Measurements from ENCODE around the gene ECHDC1.
A peak's percentile ranks its signal among the peaks of the same experiment; 100 is the strongest.
"Not testable (repeated sequence)": the region's sequence is repeated elsewhere in the genome, so short reads cannot be mapped to it uniquely, and the experiment has no call there.

Gene ECHDC1, protein sequence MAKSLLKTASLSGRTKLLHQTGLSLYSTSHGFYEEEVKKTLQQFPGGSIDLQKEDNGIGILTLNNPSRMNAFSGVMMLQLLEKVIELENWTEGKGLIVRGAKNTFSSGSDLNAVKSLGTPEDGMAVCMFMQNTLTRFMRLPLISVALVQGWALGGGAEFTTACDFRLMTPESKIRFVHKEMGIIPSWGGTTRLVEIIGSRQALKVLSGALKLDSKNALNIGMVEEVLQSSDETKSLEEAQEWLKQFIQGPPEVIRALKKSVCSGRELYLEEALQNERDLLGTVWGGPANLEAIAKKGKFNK

DNA sequence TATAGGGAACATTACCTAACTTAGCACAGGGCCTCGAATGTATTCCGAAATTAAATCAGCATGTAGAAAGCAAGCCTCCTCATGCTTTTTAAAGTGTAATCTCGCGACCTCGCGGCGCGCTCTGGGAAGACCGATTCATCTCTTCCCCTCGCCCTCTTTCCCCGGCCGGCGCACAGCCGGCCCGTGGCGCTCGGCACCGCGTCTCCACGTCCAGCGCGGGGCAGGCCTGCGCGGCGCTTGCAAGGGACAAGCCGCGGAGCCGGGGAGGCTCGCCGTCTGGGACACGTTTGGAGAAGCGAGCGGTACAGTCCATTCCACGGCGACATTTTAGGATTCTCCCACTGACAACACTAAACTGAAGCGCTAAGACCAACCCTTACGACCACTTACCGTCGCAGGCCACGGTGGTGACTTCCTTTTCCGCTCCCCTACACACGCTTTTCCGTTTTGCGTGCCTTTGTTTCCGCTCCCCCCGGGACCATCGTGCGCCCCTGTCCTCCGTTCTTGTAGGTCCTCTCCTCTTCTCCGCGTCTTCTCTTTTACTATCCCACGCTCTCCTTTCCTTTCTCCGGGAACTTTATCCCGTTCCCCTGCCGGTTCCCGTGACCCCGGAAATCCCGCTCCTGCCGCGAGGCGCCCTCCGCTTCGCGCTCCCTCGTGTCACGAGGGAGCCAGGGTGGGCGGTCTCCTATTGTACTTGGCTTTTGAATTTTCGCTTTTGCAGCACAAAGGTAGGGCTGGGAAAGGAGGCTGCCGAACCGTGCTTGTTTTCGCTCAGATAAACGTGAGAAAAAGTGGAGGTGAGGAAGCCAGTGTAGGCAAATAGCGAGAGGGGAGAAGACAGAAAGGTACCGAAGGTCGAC is at the start of gene ECHDC1:
Gene ECHDC1, minus strand, starts transcription at position 664 of the 863 bp plus-strand sequence. CDS start 12,581 bp downstream, outside the sequence.
- peak; percentile 82 to 89 for DNase-seq

DNA sequence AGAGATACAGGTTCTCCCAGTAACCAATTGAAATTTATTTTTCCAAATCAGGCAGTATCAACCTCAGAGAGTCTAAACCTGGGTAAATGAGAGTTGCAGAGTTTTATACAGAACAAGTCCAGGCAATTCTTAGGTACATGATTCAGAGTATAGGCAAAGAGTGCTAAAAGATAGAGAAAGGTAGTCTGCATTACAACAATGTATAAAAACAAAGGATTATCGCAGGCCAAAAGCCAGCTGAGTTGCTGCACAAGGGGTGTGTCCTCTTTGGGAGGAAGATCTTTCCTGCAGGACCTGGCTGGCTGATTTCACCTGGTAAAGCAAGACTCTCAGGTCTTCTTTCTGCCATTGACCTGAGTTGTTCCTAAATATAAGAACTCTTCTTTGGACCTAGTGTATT is 48.9 kb upstream of the ECHDC1 start:
- no peak for DNase-seq

DNA sequence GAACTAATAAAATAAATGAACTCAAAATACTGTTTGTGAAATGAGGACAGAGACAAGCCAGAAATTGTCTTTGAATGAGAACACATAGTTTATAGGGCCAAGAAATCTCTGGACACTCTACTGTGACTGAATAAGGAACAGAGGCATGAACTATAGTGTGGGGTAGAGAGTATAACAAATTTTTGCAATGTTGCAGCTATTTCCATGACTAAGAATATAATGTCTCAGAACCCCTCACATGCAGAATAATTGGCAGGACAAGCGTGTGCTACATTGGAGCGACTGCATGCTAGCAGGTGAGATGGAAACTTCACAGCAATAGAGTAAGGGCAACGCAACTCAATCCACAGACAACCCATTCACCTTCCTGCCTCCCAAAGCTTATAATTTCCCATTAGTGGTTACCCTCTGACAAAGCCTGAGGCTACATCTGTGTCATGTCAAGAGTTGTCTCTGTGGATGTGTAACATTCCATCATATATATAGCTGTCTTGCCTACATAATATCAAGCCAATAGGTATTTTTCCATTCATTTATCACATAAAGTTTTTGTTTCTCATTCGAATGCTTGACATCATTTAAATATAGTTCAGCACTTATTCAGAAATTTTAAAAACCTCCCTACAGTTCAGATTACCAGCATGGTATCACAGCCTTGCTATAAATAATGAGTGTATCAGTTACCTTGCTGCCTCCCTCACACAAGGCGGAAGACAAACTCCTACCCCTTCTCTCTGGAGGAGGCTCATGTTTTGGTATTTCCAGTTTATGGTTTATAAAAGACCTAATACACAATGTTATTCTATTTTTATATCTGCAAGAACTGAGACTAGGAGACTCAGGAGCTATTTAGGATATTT is 47.9 kb upstream of the ECHDC1 start:
- DNase-seq = no peak

DNA sequence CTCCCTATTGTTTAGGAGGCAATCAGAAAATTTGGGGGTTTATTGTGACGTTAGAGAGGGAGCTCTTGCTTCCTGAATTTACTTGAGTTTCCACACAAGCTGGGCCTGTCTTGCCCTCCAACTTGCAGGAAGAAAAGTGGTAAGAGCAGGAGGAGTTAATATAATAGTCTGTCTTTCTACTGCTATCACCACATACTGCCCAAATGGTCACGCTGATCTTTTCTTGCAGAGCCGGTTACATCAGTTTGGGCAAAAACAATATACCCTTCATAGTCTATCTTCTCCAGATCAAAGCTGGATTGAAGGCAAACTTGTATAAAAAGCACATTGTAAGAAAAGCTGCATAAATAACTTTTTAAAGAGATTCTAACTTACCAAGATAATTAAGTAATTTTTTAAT is 46.3 kb upstream of the ECHDC1 start:
- no peak for DNase-seq

DNA sequence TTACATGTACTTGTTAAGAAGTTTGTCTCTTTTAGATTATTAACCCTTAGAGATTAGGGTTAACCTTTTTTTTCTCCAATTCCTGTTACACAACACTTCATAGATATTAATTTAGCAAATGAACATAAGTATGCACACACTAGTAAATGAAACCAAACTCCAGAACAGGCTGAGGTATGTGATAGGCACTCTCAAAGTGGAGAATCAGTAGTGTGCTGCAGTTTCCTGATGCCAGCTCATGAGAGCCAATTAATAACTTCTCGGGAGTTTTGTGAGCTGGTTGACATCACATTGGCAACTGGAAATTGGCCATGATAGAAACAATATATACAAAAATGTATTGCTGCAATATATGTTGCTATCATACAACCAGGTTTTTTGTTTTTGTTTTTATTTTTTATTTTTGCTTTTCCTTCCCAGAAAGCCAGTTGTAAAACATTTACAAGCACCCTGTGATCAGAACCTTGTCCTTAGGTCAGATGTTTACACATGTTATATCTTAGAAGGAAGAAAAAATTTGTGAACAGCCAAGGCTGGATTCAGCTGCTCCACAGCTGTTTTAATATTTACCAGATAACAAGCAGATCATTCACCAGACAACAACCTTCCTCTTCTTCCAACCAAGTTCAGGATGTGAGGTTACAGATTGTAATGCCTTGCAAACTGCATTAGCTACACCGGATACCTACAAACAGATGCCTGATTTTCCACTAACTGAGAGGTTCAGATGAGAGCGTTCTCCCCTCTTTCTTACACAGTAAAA is 42.4 kb upstream of the ECHDC1 start:
- no peak for DNase-seq

DNA sequence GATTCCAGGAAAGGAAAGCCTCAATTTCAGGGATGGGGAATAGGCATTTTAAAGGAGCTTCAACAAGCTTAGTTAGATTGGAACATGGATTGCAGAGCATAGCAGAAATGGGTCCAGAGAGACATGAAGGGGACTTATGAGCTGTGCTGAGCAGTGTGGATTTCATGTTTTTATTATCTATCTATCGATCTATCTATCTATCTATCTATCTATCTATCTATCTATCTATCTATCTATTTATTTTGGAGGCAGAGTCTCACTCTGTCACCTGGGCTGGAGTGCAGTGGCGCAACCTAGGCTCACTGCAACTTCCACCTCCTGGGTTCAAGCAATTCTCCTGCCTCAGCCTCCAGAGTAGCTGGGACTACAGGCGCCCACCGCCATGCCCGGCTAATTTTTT is 41.4 kb upstream of the ECHDC1 start:
- not testable (repeated sequence) for DNase-seq

DNA sequence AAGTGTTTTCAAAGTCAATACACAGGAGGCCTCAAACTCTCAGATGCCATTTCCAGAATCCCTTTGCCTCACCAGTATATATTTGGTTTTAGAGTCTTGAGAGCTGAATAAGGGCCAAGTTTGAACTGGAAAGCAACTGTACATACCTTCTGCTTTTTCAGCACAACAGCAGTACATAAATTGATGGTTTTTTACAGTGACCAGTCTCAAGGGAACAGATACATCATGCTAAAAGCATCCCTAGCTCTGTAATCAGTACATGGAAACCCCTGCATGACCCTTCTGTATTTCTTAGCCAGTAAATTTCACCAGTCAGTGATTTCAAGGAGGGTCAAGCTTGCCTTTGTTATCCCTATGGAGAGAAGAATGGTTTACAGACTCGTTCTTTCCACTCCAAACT is 40.6 kb upstream of the ECHDC1 start:
- DNase-seq = no peak

DNA sequence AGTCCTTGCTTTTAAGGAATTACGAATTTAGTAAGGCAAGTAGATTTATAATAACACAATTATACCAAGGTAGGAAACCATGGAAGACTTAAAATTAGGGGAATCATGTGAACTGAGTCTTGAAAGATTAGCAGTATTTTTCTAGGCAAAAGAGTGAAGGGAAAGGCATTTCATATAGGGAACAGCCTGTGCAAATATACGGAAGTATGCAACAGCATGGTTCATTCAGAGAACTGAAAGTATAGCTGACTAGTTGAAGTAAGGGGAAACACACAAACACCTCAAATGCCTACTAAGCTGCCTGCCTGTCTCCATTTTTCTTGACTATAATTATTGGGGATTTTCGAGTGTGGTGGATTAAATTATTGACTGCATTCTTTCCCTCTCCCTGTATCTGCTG is 39.0 kb upstream of the ECHDC1 start:
- DNase-seq = no peak

DNA sequence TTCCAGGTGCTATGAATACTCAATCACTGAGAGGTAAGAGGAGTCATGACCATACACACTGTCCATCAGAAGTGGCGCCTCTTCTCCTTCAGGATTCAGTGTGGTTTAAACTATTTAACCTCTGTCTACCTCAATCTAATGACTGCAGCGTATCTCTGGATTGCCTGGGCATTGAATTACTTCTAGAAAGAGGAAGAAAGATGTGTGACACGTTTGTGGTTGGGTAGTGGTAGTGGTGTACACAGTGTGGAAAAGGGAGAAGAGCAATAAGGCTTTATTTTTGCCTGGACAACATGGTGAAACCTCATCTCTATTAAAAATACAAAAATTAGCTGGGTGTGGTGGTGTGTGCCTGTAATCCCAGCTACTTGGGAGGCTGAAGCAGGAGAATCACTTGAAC is 38.0 kb upstream of the ECHDC1 start:
- DNase-seq = no peak

DNA sequence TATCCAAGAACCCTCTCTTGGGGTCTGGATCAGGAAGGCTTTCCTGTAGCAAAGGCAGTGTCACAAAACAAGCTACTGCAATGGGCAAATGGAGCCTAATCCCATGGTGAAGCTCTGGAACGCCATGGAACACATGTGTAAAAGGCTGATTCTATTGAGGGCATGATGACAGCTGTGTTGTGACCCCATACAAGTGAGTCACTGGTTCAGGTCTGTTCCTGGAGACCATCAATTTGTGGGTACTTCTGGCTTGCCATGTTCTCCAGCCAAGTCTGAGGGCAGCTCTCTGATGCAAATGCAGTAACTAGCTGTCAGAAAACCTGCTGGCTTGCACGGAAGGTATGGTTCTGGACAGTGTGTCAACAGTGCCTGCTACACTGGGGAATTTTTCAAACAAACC is 33.3 kb upstream of the ECHDC1 start:
- no peak for DNase-seq

DNA sequence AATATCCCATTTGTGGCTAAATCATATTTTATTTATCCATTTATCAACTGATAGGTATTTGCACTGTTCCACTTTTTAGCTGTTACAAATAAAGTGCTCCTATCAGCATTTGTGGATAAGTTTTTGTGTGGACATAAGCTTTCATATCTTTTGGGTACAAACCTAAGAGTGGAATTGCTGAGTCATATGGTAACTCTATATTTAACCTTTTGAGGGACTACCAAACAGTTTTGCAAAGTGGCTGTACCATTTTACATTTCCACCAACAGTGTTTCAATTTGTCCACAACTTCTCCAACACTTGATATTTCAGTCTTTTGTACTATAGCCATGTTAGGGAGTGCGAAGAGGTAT is 23.6 kb upstream of the ECHDC1 start:
- DNase-seq = no peak

DNA sequence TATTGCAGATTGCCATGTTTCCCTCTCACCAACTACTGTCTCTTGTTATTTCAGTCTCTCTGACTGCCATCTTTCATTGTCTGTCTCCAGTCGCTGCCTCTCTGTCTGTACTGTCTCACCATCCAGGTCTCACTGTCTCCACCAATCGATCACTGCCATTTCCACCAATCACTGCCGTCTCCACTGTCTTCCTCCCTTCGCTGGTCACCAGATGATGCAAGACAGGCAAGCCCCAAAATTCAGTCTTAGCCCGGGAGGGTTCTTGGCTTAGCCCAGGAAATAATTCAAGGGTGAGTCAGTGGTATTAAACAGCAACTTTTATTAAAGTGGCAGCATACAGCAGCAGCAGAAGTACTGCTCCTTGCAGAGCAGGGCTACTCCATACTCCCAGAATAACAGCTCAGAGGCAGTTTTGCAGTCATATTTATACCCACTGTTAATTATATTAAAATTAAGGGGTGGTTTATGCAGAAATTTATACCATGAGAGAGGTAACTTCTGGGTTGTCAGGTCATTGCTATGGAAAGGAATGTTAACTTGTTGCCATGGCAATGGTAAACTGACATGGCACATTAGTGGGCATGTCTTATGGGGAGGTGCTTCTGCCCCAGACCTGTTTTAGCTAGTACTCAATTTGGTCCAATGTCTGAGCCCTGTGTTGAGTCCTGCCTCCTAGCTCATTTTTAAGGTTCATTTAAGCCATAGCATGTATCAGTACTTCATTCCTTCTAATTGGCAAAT is 23.0 kb upstream of the ECHDC1 start:
- DNase-seq = no peak

DNA sequence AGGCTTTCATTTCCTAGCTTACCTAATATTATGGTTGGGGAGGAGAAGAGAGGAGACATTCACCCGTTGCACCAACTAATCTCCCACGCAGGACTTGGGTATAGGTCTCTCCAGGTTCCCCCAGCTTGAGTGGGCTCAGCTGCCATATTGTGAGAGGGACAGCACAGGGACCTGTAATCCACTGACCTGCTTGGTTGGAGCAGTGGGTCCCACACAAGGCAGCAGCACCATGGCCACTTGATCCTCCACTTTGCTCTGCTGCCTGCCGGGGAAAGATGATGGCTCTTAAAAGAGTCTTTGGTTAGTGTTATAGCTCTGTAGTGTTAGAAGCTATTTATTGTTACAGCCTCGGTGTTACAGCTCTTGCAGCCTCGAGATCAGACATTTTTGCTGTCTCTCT is 22.5 kb upstream of the ECHDC1 start:
- no peak for DNase-seq

DNA sequence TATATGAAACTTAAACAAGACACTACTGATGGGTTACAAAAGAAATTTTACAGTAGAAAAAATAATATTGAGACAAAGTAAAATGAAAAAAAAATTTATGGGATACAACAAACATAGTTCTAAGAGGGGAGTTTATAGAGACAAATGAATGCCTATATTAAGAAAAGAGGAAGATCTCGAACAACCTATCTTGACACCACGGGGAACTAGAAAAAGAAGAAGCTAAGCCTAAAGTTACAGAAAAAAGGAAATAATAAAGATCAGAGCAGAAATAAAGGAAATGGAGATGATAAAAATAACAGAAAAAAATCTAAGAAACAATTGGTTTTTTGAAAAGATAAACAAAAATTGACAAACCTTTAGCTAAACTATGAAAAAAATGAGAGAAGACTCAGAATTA is 9.1 kb upstream of the ECHDC1 start:
- DNase-seq = no peak

DNA sequence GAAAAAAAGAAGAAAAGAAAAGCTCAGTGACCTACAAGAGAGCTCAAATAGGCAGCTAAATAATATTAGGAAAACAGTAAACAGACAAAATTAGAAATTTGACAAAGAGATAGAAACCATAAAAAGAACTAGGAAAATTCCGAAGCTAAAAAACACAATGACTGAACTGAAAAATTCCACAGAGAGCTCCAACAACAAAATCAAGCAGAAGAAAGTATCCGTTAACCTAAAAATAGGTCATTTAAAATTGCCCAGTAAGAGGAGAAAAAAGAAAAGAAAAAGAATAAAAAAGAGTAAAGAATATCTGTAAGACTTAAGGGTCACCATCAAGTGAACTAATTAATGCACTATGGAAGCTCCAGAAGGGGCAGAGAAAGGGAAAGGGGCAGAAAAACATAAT is 6.6 kb upstream of the ECHDC1 start:
- no peak for DNase-seq

DNA sequence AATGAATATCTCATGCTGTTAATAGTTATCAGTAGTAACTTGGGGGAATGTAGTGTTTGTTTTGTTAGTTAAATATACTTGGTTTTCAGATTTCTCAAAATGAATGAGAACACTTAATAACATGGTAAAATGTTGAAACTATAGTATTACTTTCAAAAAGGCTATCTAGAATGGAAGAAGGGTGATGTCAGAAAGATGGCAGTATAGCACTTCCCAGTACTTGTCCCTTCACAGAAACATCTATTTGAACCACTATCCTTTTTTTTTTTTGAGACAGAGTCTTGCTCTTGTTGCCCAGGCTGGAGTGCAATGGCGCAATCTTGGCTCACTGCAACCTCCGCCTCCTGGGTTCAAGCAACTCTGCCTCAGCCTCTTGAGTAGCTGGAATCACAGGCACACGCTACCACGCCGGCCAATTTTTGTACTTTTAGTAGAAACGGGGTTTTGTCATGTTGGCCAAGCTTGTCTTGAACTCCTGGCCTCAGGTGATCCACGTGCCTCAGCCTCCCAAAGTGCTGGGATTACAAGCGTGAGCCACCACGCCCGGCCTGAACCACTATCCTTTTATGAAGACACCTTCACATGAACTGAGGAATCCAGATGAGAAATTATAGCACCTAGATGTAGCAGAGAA is 4.7 kb upstream of the ECHDC1 start:
- DNase-seq = no peak

DNA sequence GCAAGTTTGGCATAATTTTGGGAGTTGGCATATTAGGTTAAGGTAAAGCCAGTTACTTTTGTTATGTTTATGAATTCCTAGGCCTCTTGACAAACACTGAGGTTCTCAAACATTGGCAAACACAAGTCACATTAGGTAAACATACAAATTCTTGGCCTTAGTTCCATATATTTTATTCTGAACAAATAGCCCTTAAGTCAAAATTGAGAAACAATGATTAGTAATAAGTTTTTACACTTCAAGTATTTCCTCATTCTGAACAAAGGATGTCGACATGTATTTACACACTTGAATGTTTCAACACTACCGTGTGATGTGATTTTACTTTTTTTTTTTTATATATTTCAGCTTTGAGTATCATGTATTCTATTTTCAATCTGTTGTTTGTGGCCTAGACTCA is 3.8 kb upstream of the ECHDC1 start:
- DNase-seq = no peak

DNA sequence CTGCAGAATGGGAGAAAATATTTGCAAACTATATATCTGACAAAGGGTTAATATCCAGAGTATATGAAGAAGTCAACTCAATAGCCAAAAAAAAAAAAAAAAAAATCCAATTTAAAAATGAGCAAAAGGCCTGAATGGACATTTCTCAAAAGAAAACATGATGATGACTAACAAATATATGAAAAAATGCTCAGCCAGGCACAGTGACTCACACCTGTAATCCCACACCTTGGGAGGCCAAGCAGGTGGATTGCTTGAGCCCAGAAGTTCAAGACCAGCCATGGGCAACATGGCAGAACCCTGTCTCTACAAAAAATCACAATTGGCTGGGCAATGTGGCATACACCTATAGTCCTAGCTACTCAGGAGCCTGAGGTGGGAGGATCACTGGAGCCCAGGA is 2.1 kb upstream of the ECHDC1 start:
- DNase-seq = no peak

DNA sequence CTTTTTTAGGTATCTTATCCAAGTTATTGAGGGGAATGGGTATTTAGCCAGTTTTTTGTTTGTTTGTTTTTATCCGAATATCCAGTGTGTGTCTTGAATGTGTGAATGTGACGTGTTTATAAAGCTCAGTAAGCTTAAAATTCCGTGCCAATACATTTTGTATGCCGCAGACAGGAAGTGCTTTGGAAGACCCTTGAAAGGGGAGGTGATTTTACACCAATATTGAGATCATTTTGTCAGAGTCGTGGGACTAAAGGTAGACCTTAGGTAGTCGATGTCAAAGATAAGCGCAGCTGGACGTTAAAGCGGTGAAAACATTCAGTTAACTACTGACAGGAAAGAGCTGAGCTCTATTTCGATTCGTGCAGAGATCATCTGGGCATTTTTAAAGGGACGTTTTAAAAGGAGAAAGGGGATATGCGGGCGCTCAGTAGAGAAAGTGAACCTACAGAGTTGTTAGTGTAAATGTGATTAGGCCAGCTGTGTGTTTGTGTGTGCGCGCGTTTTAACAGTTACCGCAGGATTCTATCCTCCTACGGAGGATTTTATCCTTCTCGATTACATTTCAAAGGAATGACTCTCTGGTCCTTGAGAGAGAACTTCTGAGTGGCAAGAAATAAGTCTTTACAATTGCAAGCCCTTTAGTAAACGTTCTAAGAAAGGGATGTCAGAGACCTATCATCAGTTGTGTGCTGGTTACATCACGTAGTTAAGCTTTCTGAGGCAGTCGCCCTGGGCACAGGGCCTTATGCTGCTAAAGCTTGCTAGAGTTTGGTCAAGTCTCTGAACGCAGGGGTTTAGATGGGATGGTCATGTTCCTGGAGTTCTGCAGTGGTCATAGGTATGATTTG is 625 bp upstream of the ECHDC1 start:
- peak; percentile 41 to 52 for DNase-seq

DNA sequence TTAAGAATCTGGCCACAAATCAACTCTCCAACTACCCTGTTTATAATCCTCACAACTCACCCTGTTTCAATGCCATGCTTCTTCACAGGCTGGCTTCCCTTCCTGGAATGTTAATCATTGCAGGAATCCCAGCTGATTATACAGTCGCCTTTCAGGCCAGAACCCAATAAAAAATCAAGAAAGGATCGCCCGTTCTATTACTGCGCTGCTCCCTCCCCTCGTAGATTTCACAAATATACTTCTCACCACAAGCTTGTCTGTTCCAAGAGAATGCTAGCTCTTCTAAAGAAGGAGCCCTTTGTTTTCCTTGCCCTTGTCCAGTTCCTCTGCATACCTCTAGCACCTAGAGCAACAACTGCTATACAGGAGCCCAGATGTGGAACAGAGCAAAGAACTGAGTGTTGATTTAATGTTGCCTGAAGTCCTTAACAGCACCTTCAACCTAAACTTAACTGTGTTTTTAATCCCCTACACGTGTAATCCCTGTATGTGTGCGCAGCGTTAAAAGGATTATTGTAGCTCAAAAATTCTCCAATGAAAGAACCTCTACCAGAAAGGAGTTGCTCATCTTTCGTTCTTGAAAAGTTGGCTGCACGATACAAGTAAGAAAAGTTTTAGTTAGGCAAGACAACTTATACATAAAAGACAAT is 988 bp downstream of the ECHDC1 start:
- peak; percentile 31 to 44 for DNase-seq

Measured in NCI-H526 (cell line).